22Rv1 (cell line): ENCODE data around the gene UBE3B.
A peak's percentile ranks its signal among the peaks of the same experiment; 100 is the strongest.

Source experiments
- H3K27ac ChIP-seq: fragments of 450-650 bp; 2 replicates; pipeline ENCODE4 v1.5.1; 2017
- CTCF ChIP-seq: fragments of 450-650 bp; IDR thresholded peaks from 2 replicates; pipeline ENCODE4 v1.5.1; 2017; ENCODE audit warnings: mild to moderate bottlenecking
- ZFX ChIP-seq: fragments of 450-650 bp; IDR thresholded peaks from 2 replicates; pipeline ENCODE4 v1.6.1; 2017; ENCODE audit warnings: antibody characterized with exemption, borderline replicate concordance

Gene UBE3B

DNA sequence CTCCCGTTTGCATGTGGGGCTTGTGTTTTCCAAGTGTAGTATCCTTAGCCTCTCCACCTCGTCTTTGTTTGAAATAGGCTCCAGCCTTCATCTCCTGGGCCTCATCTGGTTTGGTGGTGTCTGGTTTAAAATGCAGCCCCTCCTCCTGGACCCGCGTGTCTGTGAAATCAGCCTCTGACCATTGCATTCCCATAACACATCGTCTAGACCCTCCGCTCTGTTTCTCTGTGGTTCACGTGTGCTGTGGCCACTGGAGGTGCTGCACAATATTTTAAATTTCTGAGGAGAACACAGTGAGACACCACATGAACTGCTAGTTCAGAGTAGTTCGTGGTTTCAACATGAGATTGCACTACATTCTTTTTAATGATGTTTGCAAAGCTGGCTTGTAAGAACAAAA, 35.6 kb downstream of the UBE3B start:
- H3K27ac ChIP-seq: no peak overlapping the region
- TF ChIP-seq CTCF (no peak), ZFX (no peak)

- H3K27ac ChIP-seq: no peak overlapping the region
- TF ChIP-seq CTCF (no peak), ZFX (no peak)
Observed at GRCh38 chr12:109513977-109514376, 36.5 kb downstream of the UBE3B start.

DNA sequence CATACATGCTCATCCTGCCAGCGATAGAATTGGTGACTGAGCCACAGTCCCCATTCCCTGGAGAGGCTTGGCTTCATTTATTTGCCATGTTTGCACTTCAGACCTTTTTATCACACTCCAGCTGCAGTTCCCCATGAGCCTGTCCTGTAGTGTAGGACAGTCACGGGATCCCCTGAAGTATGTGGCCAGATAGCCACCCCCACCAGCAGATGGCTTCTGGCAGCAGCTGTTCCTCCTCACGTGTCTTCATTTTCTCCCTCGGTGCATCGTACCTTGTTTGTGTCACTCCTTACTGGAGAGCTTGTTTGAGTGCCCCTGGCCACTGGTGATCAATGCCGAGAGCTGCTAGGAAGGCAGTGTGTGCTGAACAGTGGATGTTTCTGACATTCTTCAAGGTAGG, 40.2 kb downstream of the UBE3B start:
- no peak overlapping the region for H3K27ac ChIP-seq
- TF ChIP-seq CTCF (no peak), ZFX (no peak)

GRCh38 chr12:109518820-109519665, 41.6 kb downstream of the UBE3B start:
- H3K27ac ChIP-seq: no peak overlapping the region
- TF ChIP-seq CTCF (peak; percentile 98), ZFX (no peak)

DNA sequence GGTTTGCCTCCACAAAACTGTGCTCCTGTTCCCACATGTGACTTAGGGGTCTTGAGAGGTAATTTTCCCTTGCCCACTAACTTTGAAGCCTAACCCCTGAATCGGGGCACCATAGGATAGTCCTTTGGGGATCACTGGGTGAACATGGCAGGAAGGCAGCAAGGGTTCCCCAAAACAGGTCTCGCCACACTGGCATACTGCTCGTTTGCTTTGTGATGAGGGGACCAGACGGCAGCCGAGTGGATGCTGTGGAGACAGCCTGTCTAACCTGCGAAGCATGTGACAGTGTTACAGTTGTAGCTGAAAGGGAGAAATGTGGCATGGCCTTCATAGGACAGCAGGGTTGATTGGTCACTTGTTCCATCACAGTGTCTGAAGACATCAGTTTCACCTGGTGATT, 42.4 kb downstream of the UBE3B start:
- no peak overlapping the region for H3K27ac ChIP-seq
- TF ChIP-seq ZFX: no peak
- no peak for TF ChIP-seq CTCF

DNA sequence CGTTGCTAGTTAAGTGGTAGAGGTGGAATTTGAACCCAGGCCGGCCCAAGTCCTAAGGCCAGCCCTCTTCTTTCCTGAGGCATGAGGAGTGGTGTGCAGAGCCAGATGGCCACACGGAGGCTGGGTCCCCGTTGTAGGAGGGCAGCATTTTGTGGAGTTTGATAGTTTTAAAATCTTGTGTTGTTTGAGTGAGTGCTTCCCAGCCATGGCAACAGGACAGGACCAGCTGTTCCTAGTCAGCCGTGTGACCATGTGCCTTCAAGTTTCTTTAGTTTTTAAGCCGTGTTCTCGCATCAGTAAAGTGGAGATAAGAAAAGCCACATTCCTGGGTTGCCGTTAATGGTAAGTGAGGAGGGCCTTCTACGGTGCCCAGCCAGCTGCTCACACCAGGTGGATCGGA, 44.4 kb downstream of the UBE3B start:
- H3K27ac ChIP-seq: no peak overlapping the region
- TF ChIP-seq ZFX (no peak), CTCF (no peak)

GRCh38 chr12:109523071-109523470, 45.6 kb downstream of the UBE3B start:
- H3K27ac ChIP-seq: no peak overlapping the region
- TF ChIP-seq ZFX: no peak
- no peak for TF ChIP-seq CTCF
